ENCODE results near the gene GPRC5D. TPM values are rescaled to one million over a fixed set of nuclear protein-coding genes. Genes with fewer than 3 reads are reported as not detected.

The GPRC5D gene
- total and polyA plus RNA-seq, 3 donors from 2014 or later = 0.68 to 5.5 (median 4.0) TPM

DNA sequence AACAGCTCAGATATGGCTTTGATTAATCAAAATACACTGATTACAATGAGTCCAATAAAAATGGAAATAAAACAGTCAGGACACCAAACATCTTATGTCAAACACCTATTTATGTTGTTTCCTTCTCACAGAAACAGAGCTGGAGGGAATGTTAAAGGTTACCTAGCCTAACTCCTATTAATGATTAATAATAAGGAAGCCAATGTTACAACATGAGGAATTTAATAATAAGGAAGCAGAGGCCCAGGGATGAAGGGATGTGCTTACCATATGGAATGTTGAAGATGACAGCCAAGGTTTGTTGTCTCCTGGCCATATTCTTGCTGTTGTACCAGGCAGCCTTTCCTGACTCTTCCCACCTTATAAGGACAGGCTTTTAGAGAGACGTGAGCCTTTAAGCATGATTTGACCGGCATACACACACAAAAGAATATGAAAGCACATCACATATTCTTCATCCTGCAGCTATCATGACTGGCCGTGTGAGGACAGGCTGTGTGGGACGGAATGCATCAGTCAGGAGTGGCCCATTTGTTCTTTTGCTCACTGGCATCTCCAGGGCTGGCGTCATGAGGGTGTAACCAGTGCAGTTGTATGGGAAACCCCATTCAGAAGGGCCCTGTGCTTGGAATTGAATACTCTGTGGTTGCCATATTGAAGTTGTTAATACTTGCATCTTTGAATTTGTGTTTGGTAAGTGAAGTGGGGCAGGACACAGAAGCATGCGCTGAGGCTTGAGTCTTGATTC lies 3.1 kb upstream of the GPRC5D start:
- no peaks in the 10 kb centered on the region for H3K9me3 ChIP-seq
- no peak overlapping the region for H3K27ac ChIP-seq
- H3K4me3 ChIP-seq = no peak overlapping the region
- intact Hi-C loops (cut with DNase I; ENCODE audit: low total_unique reads) = no loop called here
- H3K4me1 ChIP-seq = no peaks in the 10 kb centered on the region
- no peaks in the 10 kb centered on the region for H3K27me3 ChIP-seq
- no peak for TF ChIP-seq POLR2A (IDR thresholded peaks at IDR 0.05)
- TF ChIP-seq, protein P1, sequence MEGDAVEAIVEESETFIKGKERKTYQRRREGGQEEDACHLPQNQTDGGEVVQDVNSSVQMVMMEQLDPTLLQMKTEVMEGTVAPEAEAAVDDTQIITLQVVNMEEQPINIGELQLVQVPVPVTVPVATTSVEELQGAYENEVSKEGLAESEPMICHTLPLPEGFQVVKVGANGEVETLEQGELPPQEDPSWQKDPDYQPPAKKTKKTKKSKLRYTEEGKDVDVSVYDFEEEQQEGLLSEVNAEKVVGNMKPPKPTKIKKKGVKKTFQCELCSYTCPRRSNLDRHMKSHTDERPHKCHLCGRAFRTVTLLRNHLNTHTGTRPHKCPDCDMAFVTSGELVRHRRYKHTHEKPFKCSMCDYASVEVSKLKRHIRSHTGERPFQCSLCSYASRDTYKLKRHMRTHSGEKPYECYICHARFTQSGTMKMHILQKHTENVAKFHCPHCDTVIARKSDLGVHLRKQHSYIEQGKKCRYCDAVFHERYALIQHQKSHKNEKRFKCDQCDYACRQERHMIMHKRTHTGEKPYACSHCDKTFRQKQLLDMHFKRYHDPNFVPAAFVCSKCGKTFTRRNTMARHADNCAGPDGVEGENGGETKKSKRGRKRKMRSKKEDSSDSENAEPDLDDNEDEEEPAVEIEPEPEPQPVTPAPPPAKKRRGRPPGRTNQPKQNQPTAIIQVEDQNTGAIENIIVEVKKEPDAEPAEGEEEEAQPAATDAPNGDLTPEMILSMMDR (IDR thresholded peaks at IDR 0.05) = no peak
- no peaks in the 10 kb centered on the region for H3K36me3 ChIP-seq (ENCODE audit: low read depth, missing control alignments)
- WGBS, 2 donors = 90 to 92% methylated on average over 6 of the region's 6 CpGs
- DNase-seq = no peak

- H3K27me3 ChIP-seq = no peaks in the 10 kb centered on the region
- no peak for TF ChIP-seq POLR2A (IDR thresholded peaks at IDR 0.05)
- TF ChIP-seq, protein P1 (IDR thresholded peaks at IDR 0.05) = no peak
- DNase-seq = no peak
- H3K36me3 ChIP-seq (ENCODE audit: low read depth, missing control alignments) = no peaks in the 10 kb centered on the region
- no peaks in the 10 kb centered on the region for H3K9me3 ChIP-seq
- H3K27ac ChIP-seq = no peak overlapping the region
- 77 to 88% methylated on average over 4 of the region's 4 CpGs for WGBS, 2 donors
- intact Hi-C loops (cut with DNase I; ENCODE audit: low total_unique reads) = no loop called here
- H3K4me1 ChIP-seq = no peaks in the 10 kb centered on the region
- H3K4me3 ChIP-seq = no peak overlapping the region
Observed at GRCh38 chr12:12954356-12954755, 2.4 kb upstream of the GPRC5D start.

DNA sequence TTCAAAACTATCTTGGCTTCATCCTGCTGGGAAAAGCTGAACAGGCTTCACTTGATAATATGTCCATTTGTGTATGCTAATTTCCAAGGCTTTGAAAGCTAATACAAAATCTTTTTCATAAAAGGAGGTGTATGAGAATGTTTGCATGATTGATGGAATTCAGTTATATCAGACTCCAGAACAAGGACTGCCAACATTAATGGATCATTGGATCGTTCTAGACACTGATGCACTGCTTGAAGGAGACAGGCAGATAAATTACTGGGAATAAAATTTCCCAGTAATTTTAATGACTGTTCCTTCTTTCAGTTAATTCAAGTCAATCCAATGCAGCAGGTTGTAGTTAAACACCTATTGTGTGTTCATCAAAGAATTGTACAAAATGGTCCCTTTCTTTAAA lies 466 bp downstream of the GPRC5D start:
- Histone ChIP-seq H3K4me1 (no peaks in the 10 kb centered on the region), H3K36me3 (ENCODE audit: low read depth, missing control alignments) (no peaks in the 10 kb centered on the region), H3K4me3 (no peak overlapping the region), H3K27me3 (no peaks in the 10 kb centered on the region), H3K27ac (no peak overlapping the region), H3K9me3 (no peaks in the 10 kb centered on the region)
- 92 to 93% methylated on average over 1 of the region's 1 CpG for WGBS, 2 donors
- no peak for DNase-seq
- TF ChIP-seq POLR2A (IDR thresholded peaks at IDR 0.05) = no peak
- TF ChIP-seq, protein P1 (IDR thresholded peaks at IDR 0.05) = no peak
- intact Hi-C loops (cut with DNase I; ENCODE audit: low total_unique reads) = no loop called here

DNA sequence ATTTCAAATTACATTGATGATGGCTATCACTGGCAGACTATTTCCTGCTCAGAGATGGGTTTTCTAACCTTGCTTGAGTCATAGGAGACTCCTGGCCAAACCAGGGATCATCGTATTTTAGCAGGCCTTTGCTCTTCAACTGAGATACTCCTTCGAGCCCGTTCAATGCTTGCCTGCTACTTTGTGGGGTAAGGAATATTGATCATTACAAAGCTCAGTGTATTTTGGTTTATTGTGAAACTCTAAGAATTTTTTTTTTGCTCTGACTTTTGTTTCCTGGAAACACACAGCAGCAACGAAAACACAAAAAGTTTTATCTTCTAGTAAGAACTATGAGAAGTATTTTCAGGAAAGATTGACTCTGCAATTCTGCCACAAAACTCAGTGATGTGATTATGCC lies 4.1 kb downstream of the GPRC5D start:
- no peaks in the 10 kb centered on the region for H3K27me3 ChIP-seq
- TF ChIP-seq, protein P1 (IDR thresholded peaks at IDR 0.05) = no peak
- no peak for TF ChIP-seq POLR2A (IDR thresholded peaks at IDR 0.05)
- DNase-seq = no peak
- H3K36me3 ChIP-seq (ENCODE audit: low read depth, missing control alignments) = no peaks in the 10 kb centered on the region
- no peaks in the 10 kb centered on the region for H3K9me3 ChIP-seq
- intact Hi-C loops (cut with DNase I; ENCODE audit: low total_unique reads) = no loop called here
- H3K4me3 ChIP-seq = no peak overlapping the region
- H3K27ac ChIP-seq = no peak overlapping the region
- no peaks in the 10 kb centered on the region for H3K4me1 ChIP-seq
- WGBS, 2 donors = 94 to 96% methylated on average over 4 of the region's 4 CpGs

Measured in testis (tissue), 3 donors.